H1 (cell line): ENCODE measurements around the gene C9orf50. TPM values are rescaled to one million over a fixed set of nuclear protein-coding genes. Genes with fewer than 3 reads are reported as not detected.

Experiments used
- CTCF ChIA-PET: fragments of 300-600 bp; sonication (Branson Sonifier 250); formaldehyde crosslinking; loops from one replicate; lab custom pipeline; 2021; ENCODE audit not compliant: partially characterized antibody; lab: Charles Lee
- POLR2A ChIA-PET: fragments of 300-600 bp; sonication (Branson Sonifier 250); formaldehyde crosslinking; loops from one replicate; lab custom pipeline; 2021; ENCODE audit warnings: inconsistent platforms; ENCODE audit not compliant: partially characterized antibody; lab: Charles Lee
- DNase-seq, 2 experiments: peaks; one replicate each; pipeline versions ENCODE4 v3.0.0 to v3.0.0-alpha.2; 2010 to 2022; ENCODE audit warnings: low spot score in 2 of 2, low read depth in 1 of 2, mixed read lengths in 1 of 2
- FAIRE-seq: peaks from 2 replicates; lab custom pipeline; 2011; peaks lifted over from hg19 to GRCh38; lab: Jason Lieb, UNC
- H2AFZ ChIP-seq: 2 replicates; pipeline ENCODE4 v1.8.1; 2012; ENCODE audit warnings: low read length, inconsistent platforms
- H2AK5ac ChIP-seq: 2 replicates; pipeline ENCODE4 v1.6.1; 2013; ENCODE audit warnings: low read depth, low read length
- H2BK120ac ChIP-seq: replicated peaks from 2 replicates; pipeline ENCODE3; 2013; ENCODE audit warnings: low read depth, low read length, inconsistent platforms
- H2BK12ac ChIP-seq: 2 replicates; pipeline ENCODE4 v1.6.1; 2013; ENCODE audit warnings: low read depth, low read length
- H2BK15ac ChIP-seq: 2 replicates; pipeline ENCODE4 v1.6.1; 2013; ENCODE audit warnings: low read length
- H2BK20ac ChIP-seq: 2 replicates; pipeline ENCODE4 v1.6.1; 2013; ENCODE audit warnings: low read length
- H2BK5ac ChIP-seq: 2 replicates; pipeline ENCODE4 v1.6.1; 2013; ENCODE audit warnings: low read depth, low read length
- H3K14ac ChIP-seq: 2 replicates; pipeline ENCODE4 v1.6.1; 2013; ENCODE audit warnings: inconsistent platforms; ENCODE audit not compliant: insufficient read length
- H3K18ac ChIP-seq: 2 replicates; pipeline ENCODE4 v1.6.1; 2013; ENCODE audit warnings: low read length; ENCODE audit errors: extremely low read depth
- H3K23ac ChIP-seq: 2 replicates; pipeline ENCODE4 v1.6.1; 2013; ENCODE audit warnings: inconsistent platforms; ENCODE audit not compliant: insufficient read length
- H3K23me2 ChIP-seq: 2 replicates; pipeline ENCODE4 v1.6.1; 2013; ENCODE audit warnings: low read depth, low read length
- H3K27ac ChIP-seq: 2 replicates; pipeline ENCODE4 v1.6.1; 2011; ENCODE audit warnings: low read depth, low read length, inconsistent platforms
- H3K27me3 ChIP-seq, 4 experiments: replicated peaks in 1 of 4; 1 replicate in 1 of 4; 2 replicates in 3 of 4; pipeline versions ENCODE4 v1.6.1 to v1.8.1; 2011 to 2013; ENCODE audit warnings: low read length in 3 of 4, mild to moderate bottlenecking in 3 of 4, inconsistent platforms in 2 of 4, mixed read lengths in 2 of 4, moderate library complexity in 1 of 4; ENCODE audit not compliant: control insufficient read depth in 3 of 4, insufficient read depth in 3 of 4; ENCODE audit errors: extremely low read depth in 1 of 4
- H3K36me3 ChIP-seq, 4 experiments: 2 replicates each; pipeline versions ENCODE4 v1.6.1 to v1.8.1; 2011 to 2013; ENCODE audit warnings: mild to moderate bottlenecking in 4 of 4, low read length in 3 of 4, moderate library complexity in 2 of 4, control low read depth in 1 of 4, inconsistent platforms in 1 of 4; ENCODE audit not compliant: insufficient read depth in 4 of 4, control insufficient read depth in 2 of 4
- H3K4ac ChIP-seq: replicated peaks from 2 replicates; pipeline ENCODE3; 2013; ENCODE audit warnings: low read length, low read depth, mixed read lengths, inconsistent platforms; ENCODE audit not compliant: insufficient read length
- H3K4me1 ChIP-seq, 4 experiments: replicated peaks in 1 of 4; 1 replicate in 1 of 4; 2 replicates in 3 of 4; pipeline versions ENCODE4 v1.6.1 to v1.8.1; 2011 to 2013; ENCODE audit warnings: low read length in 3 of 4, inconsistent platforms in 2 of 4, mixed read lengths in 1 of 4; ENCODE audit not compliant: insufficient read depth in 4 of 4, control insufficient read depth in 3 of 4
- H3K4me2 ChIP-seq, 2 experiments: 2 replicates each; pipeline versions ENCODE4 v1.6.1 to v1.8.1; 2011 to 2013; ENCODE audit warnings: low read depth in 2 of 2, low read length in 2 of 2, control low read depth in 1 of 2, inconsistent platforms in 1 of 2, mild to moderate bottlenecking in 1 of 2; ENCODE audit not compliant: insufficient read depth in 1 of 2
- H3K4me3 ChIP-seq, 4 experiments: fragments of 200-600, 300-600 bp in 1 of 4; sonication (generic), shearing (Covaris generic), sonication (Bioruptor Twin) in 1 of 4; 2 replicates each; pipeline versions ENCODE4 v1.5.1 to v1.8.1; 2011 to 2016; ENCODE audit warnings: low read length in 4 of 4, low read depth in 3 of 4, control low read depth in 2 of 4, inconsistent platforms in 2 of 4, mild to moderate bottlenecking in 2 of 4, mixed read lengths in 1 of 4, moderate library complexity in 1 of 4; ENCODE audit not compliant: insufficient read depth in 2 of 4; ENCODE audit errors: extremely low read depth in 1 of 4
- H3K56ac ChIP-seq: replicated peaks from 2 replicates; pipeline ENCODE3; 2013; ENCODE audit warnings: low read depth, mild to moderate bottlenecking, mixed read lengths, low read length, inconsistent platforms; ENCODE audit not compliant: insufficient read length
- H3K79me1 ChIP-seq: 2 replicates; pipeline ENCODE4 v1.6.1; 2013; ENCODE audit warnings: low read depth, low read length, control low read depth
- H3K79me2 ChIP-seq, 2 experiments: 2 replicates each; pipeline versions ENCODE4 v1.6.1 to v1.8.1; 2012 to 2013; ENCODE audit warnings: low read length in 2 of 2, mild to moderate bottlenecking in 2 of 2, inconsistent platforms in 1 of 2; ENCODE audit not compliant: insufficient read depth in 2 of 2, control insufficient read depth in 1 of 2
- H3K9ac ChIP-seq, 4 experiments: replicated peaks in 1 of 4; 1 replicate in 1 of 4; 2 replicates in 3 of 4; pipeline versions ENCODE4 v1.6.1 to v1.8.1; 2011 to 2013; ENCODE audit warnings: low read depth in 3 of 4, low read length in 3 of 4, control low read depth in 2 of 4, mild to moderate bottlenecking in 2 of 4, moderate library complexity in 2 of 4, inconsistent platforms in 1 of 4; ENCODE audit errors: extremely low read depth in 1 of 4
- H3K9me3 ChIP-seq, 2 experiments: 2 replicates each; pipeline versions ENCODE4 v1.6.1 to v1.8.1; 2012 to 2013; ENCODE audit warnings: mild to moderate bottlenecking in 2 of 2, moderate library complexity in 2 of 2, control low read depth in 1 of 2, inconsistent platforms in 1 of 2, low read depth in 1 of 2, low read length in 1 of 2, mixed read lengths in 1 of 2; ENCODE audit not compliant: insufficient read depth in 2 of 2
- H4K20me1 ChIP-seq, 2 experiments: replicated peaks in 1 of 2; 2 replicates each; pipeline versions ENCODE3 to v1.8.1; 2011 to 2013; ENCODE audit warnings: inconsistent platforms in 2 of 2, low read length in 2 of 2, mild to moderate bottlenecking in 1 of 2; ENCODE audit not compliant: insufficient read depth in 2 of 2, control insufficient read depth in 1 of 2
- H4K5ac ChIP-seq: 2 replicates; pipeline ENCODE4 v1.6.1; 2013; ENCODE audit warnings: low read length, low read depth, mixed read lengths, inconsistent platforms; ENCODE audit not compliant: insufficient read length
- H4K8ac ChIP-seq: 2 replicates; pipeline ENCODE4 v1.8.0; 2013; ENCODE audit warnings: mild to moderate bottlenecking, moderate library complexity, low read length, inconsistent platforms; ENCODE audit not compliant: insufficient read depth; ENCODE audit errors: extremely low read depth
- H4K91ac ChIP-seq: replicated peaks from 2 replicates; pipeline ENCODE3; 2013; ENCODE audit warnings: low read length, mixed read lengths, inconsistent platforms; ENCODE audit not compliant: insufficient read length
- BACH1 ChIP-seq: IDR thresholded peaks from 2 replicates; pipeline ENCODE4 v1.6.1; 2012; ENCODE audit warnings: low read length, improper control_type of control experiment
- CTBP2 ChIP-seq: IDR thresholded peaks from 2 replicates; pipeline ENCODE4 v1.7.0; 2011; ENCODE audit warnings: borderline replicate concordance, mild to moderate bottlenecking, moderate library complexity, mixed read lengths, low read length; ENCODE audit not compliant: insufficient read depth, insufficient read length
- EGR1 ChIP-seq: IDR thresholded peaks from 2 replicates; pipeline ENCODE4 v1.6.1; 2011; ENCODE audit warnings: low read depth, low read length, borderline replicate concordance
- FOSL1 ChIP-seq: IDR thresholded peaks from 2 replicates; pipeline ENCODE4 v1.6.1; 2011; ENCODE audit warnings: mild to moderate bottlenecking, low read depth, low read length, moderate library complexity; ENCODE audit not compliant: insufficient read depth
- YY1 ChIP-seq: IDR thresholded peaks from 2 replicates; pipeline ENCODE4 v1.6.1; 2011; ENCODE audit warnings: low read depth, mild to moderate bottlenecking, low read length
- ZNF274 ChIP-seq: IDR thresholded peaks from 2 replicates; pipeline ENCODE4 v1.7.0; 2012; ENCODE audit warnings: low read length, borderline replicate concordance; ENCODE audit errors: extremely low read depth
- WGBS, 2 experiments: shearing (Covaris generic) in 1 of 2; methylation state at CpG; one replicate each; pipeline versions ENCODE4 v1.1.6 to v1.1.7; 2013 to 2015; ENCODE audit warnings: low lambda C conversion rate in 2 of 2, mixed read lengths in 2 of 2, inconsistent platforms in 1 of 2, low coverage in 1 of 2, missing lambda C conversion rate in 1 of 2; ENCODE audit not compliant: insufficient replicate concordance in 2 of 2, insufficient coverage in 1 of 2, insufficient read length in 1 of 2; ENCODE audit errors: extremely low coverage in 1 of 2, missing lambda C conversion rate in 1 of 2; 5-methylcytosine and 5-hydroxymethylcytosine counted together
- polyA plus RNA-seq, 7 experiments: library from polyadenylated mRNA; depleted of rRNA in 3 of 7; stranded (reverse) in 5 of 7; unstranded in 2 of 7; fragments of >200 nt in 5 of 7; fragments of 200-250 nt in 2 of 7; gene quantifications; 1 replicate in 5 of 7; 2 replicates in 1 of 7; 4 replicates in 1 of 7; pipeline versions ENCODE4 v1.2.1 to v1.2.3, GENCODE V29; 2011 to 2013; ENCODE audit warnings: missing spikeins in 2 of 7, mixed read lengths in 2 of 7
- total RNA-seq: library from RNA; stranded (reverse); fragmentation: NEBNext Ultra II Directional; extraction: Animal tissue kit (Norgen Biotek cat#: 25700); gene quantifications from 2 replicates; pipeline ENCODE4 v1.2.1, GENCODE V29; 2021

Gene C9orf50
- total and polyA plus RNA-seq, 2 of the 8 experiments (the other 6 are each of a cell fraction or from before 2014, with no cell fraction given): not detected

GRCh38 chr9:129604766-129605163, 16.1 kb downstream of the C9orf50 start:
- DNase-seq: no peak
- H4K5ac ChIP-seq: no peak overlapping the region
- no peaks in the 10 kb centered on the region for H4K20me1 ChIP-seq
- no peak overlapping the region for H2AK5ac ChIP-seq
- 91% methylated on average over 8 of the region's 8 CpGs; no CpG with 5 or more reads in 1 of the 2 experiments for WGBS, 2 experiments
- H3K9ac ChIP-seq: no peak overlapping the region
- H3K4me1 ChIP-seq: peaks cover 0 to 18% (median 13%) of the 10 kb centered on the region in 4 experiments; a peak in 6 of 7 replicates
- TF ChIP-seq YY1 (no peak), ZNF274 (no peak), EGR1 (no peak), FOSL1 (no peak), CTBP2 (no peak), BACH1 (no peak)
- no peaks in the 10 kb centered on the region for H3K79me2 ChIP-seq
- H2BK20ac ChIP-seq: peak overlapping the region; percentile 92
- H3K36me3 ChIP-seq: no peaks in the 10 kb centered on the region
- H2BK120ac ChIP-seq: no peak overlapping the region
- no peak overlapping the region for H3K23ac ChIP-seq
- no peak overlapping the region for H3K18ac ChIP-seq
- no peak overlapping the region for H3K27ac ChIP-seq
- H3K14ac ChIP-seq: no peak overlapping the region
- no peak overlapping the region for H2AFZ ChIP-seq
- H3K9me3 ChIP-seq: no peaks in the 10 kb centered on the region
- no peaks in the 10 kb centered on the region for H3K79me1 ChIP-seq
- FAIRE-seq: no peak
- H4K8ac ChIP-seq: no peak overlapping the region
- H3K56ac ChIP-seq: no peak overlapping the region
- peak overlapping the region; percentile 52 for H4K91ac ChIP-seq
- peaks cover under 1% of the 10 kb centered on the region; the same call in 1 of the 2 replicates for H3K23me2 ChIP-seq
- ChIA-PET CTCF (interaction anchor here (0.6 to 3.2 kb wide), 9 partner anchors 8 to 462 kb away, joined by 3 to 10 read pairs (median 4); no protein-coding TSS in a partner anchor), POLR2A (interaction anchor here (1.3 to 2.0 kb wide), 3 partner anchors 8 to 141 kb away, joined by 3 to 5 read pairs (median 4); no protein-coding TSS in a partner anchor)
- H3K4ac ChIP-seq: no peak overlapping the region
- H2BK12ac ChIP-seq: peak overlapping the region; percentile 95; the same call in 1 of the 2 replicates
- peak overlapping the region; percentile 98 for H2BK15ac ChIP-seq
- no peak overlapping the region for H3K4me2 ChIP-seq
- no peak overlapping the region for H2BK5ac ChIP-seq
- peaks cover 0 to 10% (median 7%) of the 10 kb centered on the region in 4 experiments; a peak in 5 of 7 replicates for H3K27me3 ChIP-seq
- no peak overlapping the region for H3K4me3 ChIP-seq
